A673 (cell line): Measurements from ENCODE around the gene AARS2. TPM values are rescaled to one million over a fixed set of nuclear protein-coding genes. Genes with fewer than 3 reads are reported as not detected.

Source experiments
- BruUV-seq: library from RNA; stranded (reverse); fragments of 400-500 nt; replicated peaks from 2 replicates; lab custom pipeline; 2021; lab: Mats Ljungman, UMichigan
- CTCF ChIA-PET: fragments of 300-600 bp; sonication (Branson Sonifier 250); formaldehyde crosslinking; loops from one replicate; lab custom pipeline; 2022; ENCODE audit warnings: antibody characterized with exemption; lab: Charles Lee
- POLR2A ChIA-PET: fragments of 300-600 bp; sonication (Branson Sonifier 250); formaldehyde crosslinking; loops from one replicate; lab custom pipeline; 2022; ENCODE audit warnings: antibody characterized with exemption; ENCODE audit not compliant: low non-redundant PET; lab: Charles Lee
- DNase-seq: peaks from one replicate; pipeline ENCODE4 v3.0.0-alpha.2; 2015; ENCODE audit warnings: low spot score
- H3K27ac ChIP-seq: fragments of 200-600 bp; sonication (generic); 2 replicates; pipeline ENCODE4 v1.5.1; 2016; ENCODE audit warnings: mixed run types, low read depth, mild to moderate bottlenecking, mixed read lengths, antibody characterized with exemption, low read length; ENCODE audit not compliant: poor library complexity, severe bottlenecking
- H3K27me3 ChIP-seq: fragments of 200-600 bp; sonication (generic); replicated peaks from 2 replicates; pipeline ENCODE4 v1.6.1; 2017; ENCODE audit warnings: mixed run types, low read depth, mild to moderate bottlenecking, mixed read lengths, antibody characterized with exemption, low read length; ENCODE audit not compliant: insufficient read depth, poor library complexity
- H3K36me3 ChIP-seq: fragments of 200-600 bp; sonication (generic); 2 replicates; pipeline ENCODE4 v1.6.1; 2016; ENCODE audit warnings: mixed run types, mild to moderate bottlenecking, mixed read lengths, antibody characterized with exemption, low read length; ENCODE audit not compliant: insufficient read depth, poor library complexity, severe bottlenecking
- H3K4me1 ChIP-seq: fragments of 200-600 bp; sonication (generic); 2 replicates; pipeline ENCODE4 v1.6.1; 2017; ENCODE audit warnings: mixed run types, mild to moderate bottlenecking, mixed read lengths, antibody characterized with exemption, low read length; ENCODE audit not compliant: insufficient read depth, poor library complexity, severe bottlenecking
- H3K4me3 ChIP-seq: fragments of 200-600 bp; sonication (generic); 2 replicates; pipeline ENCODE4 v1.5.1; 2016; ENCODE audit warnings: low read depth, mixed run types, mild to moderate bottlenecking, mixed read lengths, low read length; ENCODE audit not compliant: poor library complexity, severe bottlenecking
- H3K9me3 ChIP-seq: fragments of 200-600 bp; sonication (generic); 2 replicates; pipeline ENCODE4 v1.6.1; 2016; ENCODE audit warnings: mixed run types, low read depth, mild to moderate bottlenecking, mixed read lengths, antibody characterized with exemption, low read length; ENCODE audit not compliant: poor library complexity, severe bottlenecking
- EZH2 ChIP-seq: fragments of 200-600 bp; sonication (generic); IDR thresholded peaks from 2 replicates; pipeline ENCODE4 v1.6.1; 2017; ENCODE audit warnings: borderline replicate concordance, low read depth, mild to moderate bottlenecking, mixed read lengths, antibody characterized with exemption, low read length; ENCODE audit not compliant: poor library complexity, severe bottlenecking
- intact Hi-C: fragments of 100-400 bp; cut with micrococcal nuclease; formaldehyde crosslinking; loops from one replicate; pipeline ENCODE4 v1.10.0; 2022; ENCODE audit not compliant: unreplicated experiment
- total RNA-seq: library from RNA; stranded (reverse); gene quantifications from 2 replicates; pipeline ENCODE4 v1.2.3, GENCODE V29; 2021
- TF ChIP-seq, protein P1 (sequence below): fragments of 300-800, 200-600 bp; sonication (generic); conservative IDR thresholded peaks from 2 replicates; pipeline ENCODE4 v1.5.1; 2017; ENCODE audit warnings: low read depth, mild to moderate bottlenecking, antibody characterized with exemption, low read length, moderate library complexity, mixed read lengths

The AARS2 gene
- total RNA-seq, 1 experiment from 2014 or later, result 25.0 TPM

DNA sequence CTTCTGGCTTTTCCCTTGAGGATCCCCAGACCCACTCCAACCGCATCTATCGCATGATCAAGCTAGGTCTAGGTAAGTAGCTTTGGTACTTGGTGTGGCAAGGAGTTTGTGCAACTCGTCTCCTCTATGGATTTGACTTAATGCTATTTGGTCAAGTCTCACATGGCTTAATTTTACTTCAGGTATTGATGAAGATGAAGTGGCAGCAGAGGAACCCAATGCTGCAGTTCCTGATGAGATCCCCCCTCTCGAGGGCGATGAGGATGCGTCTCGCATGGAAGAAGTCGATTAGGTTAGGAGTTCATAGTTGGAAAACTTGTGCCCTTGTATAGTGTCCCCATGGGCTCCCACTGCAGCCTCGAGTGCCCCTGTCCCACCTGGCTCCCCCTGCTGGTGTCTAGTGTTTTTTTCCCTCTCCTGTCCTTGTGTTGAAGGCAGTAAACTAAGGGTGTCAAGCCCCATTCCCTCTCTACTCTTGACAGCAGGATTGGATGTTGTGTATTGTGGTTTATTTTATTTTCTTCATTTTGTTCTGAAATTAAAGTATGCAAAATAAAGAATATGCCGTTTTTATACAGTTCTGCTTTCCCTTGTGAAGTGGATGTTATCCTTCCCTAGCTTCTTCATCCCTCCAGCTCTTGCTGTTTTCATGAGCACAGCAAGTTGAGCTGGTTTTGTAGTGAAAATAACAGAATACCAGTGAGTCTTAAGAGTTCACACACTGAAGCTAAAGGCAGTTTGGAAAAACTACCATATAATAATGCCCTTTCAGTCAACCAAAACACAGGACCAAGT, 59.6 kb downstream of the AARS2 start:
- POLR2A ChIA-PET, result no interaction called here
- peaks cover 67% of the 10 kb centered on the region for H3K36me3 ChIP-seq
- intact Hi-C loops, result no loop called here
- no peak overlapping the region for H3K4me3 ChIP-seq
- CTCF ChIA-PET, result interaction anchor here (0.6 to 1.0 kb wide), 2 partner anchors 9 to 120 kb away, joined by 3 read pairs; no protein-coding TSS in a partner anchor
- no peaks in the 10 kb centered on the region for H3K27me3 ChIP-seq
- H3K9me3 ChIP-seq, result no peaks in the 10 kb centered on the region
- H3K4me1 ChIP-seq, result peaks cover 30% of the 10 kb centered on the region
- H3K27ac ChIP-seq, result no peak overlapping the region
- peak; percentile 79 for DNase-seq
- BruUV-seq, result TSS peak; percentile 17
- TF ChIP-seq, protein P1, sequence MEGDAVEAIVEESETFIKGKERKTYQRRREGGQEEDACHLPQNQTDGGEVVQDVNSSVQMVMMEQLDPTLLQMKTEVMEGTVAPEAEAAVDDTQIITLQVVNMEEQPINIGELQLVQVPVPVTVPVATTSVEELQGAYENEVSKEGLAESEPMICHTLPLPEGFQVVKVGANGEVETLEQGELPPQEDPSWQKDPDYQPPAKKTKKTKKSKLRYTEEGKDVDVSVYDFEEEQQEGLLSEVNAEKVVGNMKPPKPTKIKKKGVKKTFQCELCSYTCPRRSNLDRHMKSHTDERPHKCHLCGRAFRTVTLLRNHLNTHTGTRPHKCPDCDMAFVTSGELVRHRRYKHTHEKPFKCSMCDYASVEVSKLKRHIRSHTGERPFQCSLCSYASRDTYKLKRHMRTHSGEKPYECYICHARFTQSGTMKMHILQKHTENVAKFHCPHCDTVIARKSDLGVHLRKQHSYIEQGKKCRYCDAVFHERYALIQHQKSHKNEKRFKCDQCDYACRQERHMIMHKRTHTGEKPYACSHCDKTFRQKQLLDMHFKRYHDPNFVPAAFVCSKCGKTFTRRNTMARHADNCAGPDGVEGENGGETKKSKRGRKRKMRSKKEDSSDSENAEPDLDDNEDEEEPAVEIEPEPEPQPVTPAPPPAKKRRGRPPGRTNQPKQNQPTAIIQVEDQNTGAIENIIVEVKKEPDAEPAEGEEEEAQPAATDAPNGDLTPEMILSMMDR, result peak; percentile 65
- no peak for TF ChIP-seq EZH2

DNA sequence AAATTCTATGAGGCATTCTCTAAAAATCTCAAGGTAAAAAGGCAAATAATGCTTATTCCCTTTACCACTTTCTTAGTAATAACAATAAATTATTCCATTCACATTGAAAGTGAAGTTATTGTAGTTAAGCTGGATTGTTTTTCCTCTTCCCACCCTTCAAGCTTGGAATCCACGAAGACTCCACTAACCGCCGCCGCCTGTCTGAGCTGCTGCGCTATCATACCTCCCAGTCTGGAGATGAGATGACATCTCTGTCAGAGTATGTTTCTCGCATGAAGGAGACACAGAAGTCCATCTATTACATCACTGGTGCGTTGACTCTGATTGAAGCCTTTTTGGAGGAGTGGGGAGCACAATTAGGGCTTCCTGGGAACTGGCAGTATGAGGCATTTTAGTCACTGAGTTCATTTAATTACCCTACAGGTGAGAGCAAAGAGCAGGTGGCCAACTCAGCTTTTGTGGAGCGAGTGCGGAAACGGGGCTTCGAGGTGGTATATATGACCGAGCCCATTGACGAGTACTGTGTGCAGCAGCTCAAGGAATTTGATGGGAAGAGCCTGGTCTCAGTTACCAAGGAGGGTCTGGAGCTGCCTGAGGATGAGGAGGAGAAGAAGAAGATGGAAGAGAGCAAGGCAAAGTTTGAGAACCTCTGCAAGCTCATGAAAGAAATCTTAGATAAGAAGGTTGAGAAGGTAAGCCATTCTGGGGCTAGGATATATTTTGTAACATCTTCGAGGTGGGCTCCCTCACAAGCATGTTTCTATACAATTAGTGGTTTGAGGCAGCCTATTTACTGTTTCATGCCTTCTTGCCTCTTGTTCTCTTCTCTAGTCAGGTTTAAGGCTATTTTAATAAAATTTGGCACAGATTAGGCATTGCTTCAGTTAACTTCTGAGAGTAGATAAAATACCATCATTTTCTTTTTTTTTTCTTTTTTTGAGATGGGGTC, 61.3 kb downstream of the AARS2 start:
- intact Hi-C loops, result no loop called here
- Histone ChIP-seq H3K9me3 (no peaks in the 10 kb centered on the region), H3K4me1 (peaks cover 30% of the 10 kb centered on the region), H3K36me3 (peaks cover 74% of the 10 kb centered on the region), H3K4me3 (no peak overlapping the region), H3K27me3 (no peaks in the 10 kb centered on the region), H3K27ac (no peak overlapping the region)
- CTCF ChIA-PET, result no interaction called here
- BruUV-seq, result no TSS peak
- TF ChIP-seq, protein P1, result no peak
- TF ChIP-seq EZH2, result no peak
- POLR2A ChIA-PET, result interaction anchor here (0.6 to 0.7 kb wide), 2 partner anchors 21 to 80 kb away, joined by 3 to 4 read pairs; no protein-coding TSS in a partner anchor
- no peak for DNase-seq

DNA sequence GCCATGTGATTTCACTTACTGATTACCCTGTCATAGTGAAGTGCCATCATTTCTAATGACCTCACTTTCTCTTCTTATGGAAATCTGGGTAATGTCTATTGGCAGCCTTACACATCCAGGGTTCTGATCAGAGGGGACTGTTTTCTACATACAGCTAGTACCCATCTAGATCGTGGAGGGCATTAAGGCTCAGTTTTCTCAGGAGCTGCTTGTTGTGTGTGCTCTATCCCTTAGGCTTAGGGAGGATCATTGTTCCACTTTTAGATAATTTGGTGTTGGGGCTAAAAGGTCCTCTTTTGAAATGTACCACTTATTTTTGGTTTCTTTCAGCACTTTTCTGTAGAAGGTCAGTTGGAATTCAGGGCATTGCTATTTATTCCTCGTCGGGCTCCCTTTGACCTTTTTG, 62.4 kb downstream of the AARS2 start:
- TF ChIP-seq, protein P1, result no peak
- no peak for TF ChIP-seq EZH2
- H3K27me3 ChIP-seq, result no peaks in the 10 kb centered on the region
- peaks cover 20% of the 10 kb centered on the region for H3K4me1 ChIP-seq
- BruUV-seq, result no TSS peak
- no peak for DNase-seq
- H3K9me3 ChIP-seq, result no peaks in the 10 kb centered on the region
- POLR2A ChIA-PET, result no interaction called here
- intact Hi-C loops, result no loop called here
- no peak overlapping the region for H3K27ac ChIP-seq
- CTCF ChIA-PET, result no interaction called here
- no peak overlapping the region for H3K4me3 ChIP-seq
- H3K36me3 ChIP-seq, result peaks cover 74% of the 10 kb centered on the region
